Sigmoid colon (tissue), 7 donors: Measurements from ENCODE around the gene SENP8. TPM values are rescaled to one million over a fixed set of nuclear protein-coding genes. Genes with fewer than 3 reads are reported as not detected.

ENCODE experiments used
- DNase-seq: peaks from one replicate; pipeline ENCODE4 v3.0.0-alpha.2; 2019
- H3K27ac ChIP-seq, 4 donors: fragments of 200-600 bp; sonication (generic); one replicate each; pipeline ENCODE4 v1.5.1; 2016 to 2019; ENCODE audit warnings: mild to moderate bottlenecking in 1 of 4
- H3K27me3 ChIP-seq, 3 donors: fragments of 200-600 bp; sonication (generic); one replicate each; pipeline ENCODE4 v1.5.1; 2019; ENCODE audit warnings: mild to moderate bottlenecking in 1 of 3
- H3K36me3 ChIP-seq, 4 donors: fragments of 200-600 bp; sonication (generic); one replicate each; pipeline ENCODE4 v1.5.1; 2016 to 2019
- H3K4me1 ChIP-seq, 4 donors: fragments of 200-600 bp; sonication (generic); one replicate each; pipeline ENCODE4 v1.5.1; 2017 to 2019
- H3K4me3 ChIP-seq, 4 donors: fragments of 200-600 bp; sonication (generic); one replicate each; pipeline ENCODE4 v1.5.1; 2017 to 2019; ENCODE audit warnings: mild to moderate bottlenecking in 2 of 4, moderate library complexity in 1 of 4
- H3K9me3 ChIP-seq, 4 donors: fragments of 200-600 bp in 3 of 4; sonication (generic) in 3 of 4; one replicate each; pipeline versions ENCODE4 v1.5.1 to v1.6.1; 2013 to 2019
- CTCF ChIP-seq, 4 experiments: fragments of 450-650 bp in 3 of 4; fragments of 200-600 bp in 1 of 4; IDR thresholded peaks; one replicate each; pipeline ENCODE4 v1.5.1; 2016 to 2019; ENCODE audit warnings: antibody characterized with exemption in 4 of 4, mild to moderate bottlenecking in 3 of 4, moderate library complexity in 2 of 4
- EP300 ChIP-seq, 4 donors: sonication (generic); formaldehyde crosslinking; IDR thresholded peaks; one replicate each; pipeline ENCODE4 v1.6.1; 2017; ENCODE audit warnings: antibody characterized with exemption in 4 of 4
- POLR2A ChIP-seq, 2 donors: fragments of 450-650 bp; IDR thresholded peaks; one replicate each; pipeline ENCODE4 v1.6.1; 2016; ENCODE audit warnings: antibody characterized with exemption in 2 of 2, mild to moderate bottlenecking in 2 of 2, moderate library complexity in 2 of 2
- POLR2AphosphoS5 ChIP-seq, 4 donors: sonication (generic); formaldehyde crosslinking; IDR thresholded peaks; one replicate each; pipeline ENCODE4 v1.6.1; 2017; ENCODE audit warnings: antibody characterized with exemption in 4 of 4
- WGBS, 2 donors: extraction: QIAGEN DNeasy Blood & Tissue Kit; methylation state at CpG; one replicate each; pipeline ENCODE4 v1.1.7; 2013; 5-methylcytosine and 5-hydroxymethylcytosine counted together
- intact Hi-C: fragments of 100-400 bp; cut with DNase I; formaldehyde crosslinking; loops from one replicate; pipeline ENCODE4 v1.15.1; 2023
- polyA plus RNA-seq, 3 donors: library from polyadenylated mRNA; stranded (reverse); fragments of 200-250 nt; gene quantifications; one replicate each; pipeline ENCODE4 v1.2.3, GENCODE V29; 2013
- total RNA-seq, 4 donors: library from RNA; depleted of rRNA; stranded (reverse); fragments of >200 nt; gene quantifications; one replicate each; pipeline ENCODE4 v1.1.0, GENCODE V29; 2016
- donor health status: healthy with polysubstance abuse.
- donor health status: Bipolar disorder and iron deficiency.
- donor health status: healthy.

SENP8 gene
- total and polyA plus RNA-seq, 7 donors = 1.2 to 4.3 (median 1.9) TPM

- 71 to 92% methylated on average over 4 of the region's 4 CpGs for WGBS, 2 donors
- TF ChIP-seq POLR2AphosphoS5 (IDR thresholded peaks at IDR 0.05) = no peak
- TF ChIP-seq EP300 (IDR thresholded peaks at IDR 0.05) = no peak
- TF ChIP-seq CTCF (IDR thresholded peaks at IDR 0.05) = no peak
- TF ChIP-seq POLR2A (IDR thresholded peaks at IDR 0.05) = no peak
Observed at GRCh38 chr15:72130272-72130671, 12.1 kb downstream of the SENP8 start.

GRCh38 chr15:72131922-72132321 lies 13.7 kb downstream of the SENP8 start:
- Histone ChIP-seq H3K36me3 (no peaks in the 10 kb centered on the region), H3K4me3 (no peak overlapping the region), H3K27ac (no peak overlapping the region), H3K9me3 (no peaks in the 10 kb centered on the region), H3K4me1 (peaks cover 0 to 10% (median 0%) of the 10 kb centered on the region in 4 donors), H3K27me3 (no peaks in the 10 kb centered on the region)
- no peak for TF ChIP-seq POLR2A (IDR thresholded peaks at IDR 0.05)
- no peak for TF ChIP-seq CTCF (IDR thresholded peaks at IDR 0.05)
- no peak for TF ChIP-seq POLR2AphosphoS5 (IDR thresholded peaks at IDR 0.05)
- no peak for TF ChIP-seq EP300 (IDR thresholded peaks at IDR 0.05)
- WGBS, 2 donors = 68 to 75% methylated on average over 3 of the region's 3 CpGs
- intact Hi-C loops = no loop called here
- no peak for DNase-seq

More at GRCh38 chr15:72130272-72130671, 12.1 kb downstream of the SENP8 start:
- no peaks in the 10 kb centered on the region for H3K9me3 ChIP-seq
- no peaks in the 10 kb centered on the region for H3K36me3 ChIP-seq
- intact Hi-C loops = no loop called here
- H3K4me1 ChIP-seq = no peaks in the 10 kb centered on the region
- DNase-seq = no peak
- no peaks in the 10 kb centered on the region for H3K27me3 ChIP-seq
- no peak overlapping the region for H3K27ac ChIP-seq
- H3K4me3 ChIP-seq = no peak overlapping the region

- H3K36me3 ChIP-seq = no peaks in the 10 kb centered on the region
- TF ChIP-seq POLR2AphosphoS5 (IDR thresholded peaks at IDR 0.05) = no peak
- no peak for TF ChIP-seq POLR2A (IDR thresholded peaks at IDR 0.05)
- TF ChIP-seq CTCF (IDR thresholded peaks at IDR 0.05) = no peak
- TF ChIP-seq EP300 (IDR thresholded peaks at IDR 0.05) = no peak
- no peaks in the 10 kb centered on the region for H3K27me3 ChIP-seq
- no peaks in the 10 kb centered on the region for H3K9me3 ChIP-seq
- H3K4me3 ChIP-seq = no peak overlapping the region
- H3K27ac ChIP-seq = no peak overlapping the region
- intact Hi-C loops = no loop called here
- no peak for DNase-seq
- H3K4me1 ChIP-seq = peaks cover 0 to 10% (median 0%) of the 10 kb centered on the region in 4 donors
- 98 to 99% methylated on average over 1 of the region's 1 CpG for WGBS, 2 donors
Observed at GRCh38 chr15:72133211-72133610, 15.0 kb downstream of the SENP8 start.

GRCh38 chr15:72135719-72136118 lies 17.5 kb downstream of the SENP8 start:
- no peak for TF ChIP-seq EP300 (IDR thresholded peaks at IDR 0.05)
- no peak for TF ChIP-seq POLR2A (IDR thresholded peaks at IDR 0.05)
- TF ChIP-seq CTCF (IDR thresholded peaks at IDR 0.05) = no peak
- no peak for TF ChIP-seq POLR2AphosphoS5 (IDR thresholded peaks at IDR 0.05)
- intact Hi-C loops = no loop called here
- H3K4me3 ChIP-seq = no peak overlapping the region
- no peaks in the 10 kb centered on the region for H3K9me3 ChIP-seq
- WGBS, 2 donors = 12 to 51% methylated on average over 2 of the region's 2 CpGs
- H3K27me3 ChIP-seq = no peaks in the 10 kb centered on the region
- no peak for DNase-seq
- no peak overlapping the region for H3K27ac ChIP-seq
- peaks cover 0 to 10% (median 0%) of the 10 kb centered on the region in 4 donors for H3K4me1 ChIP-seq
- H3K36me3 ChIP-seq = no peaks in the 10 kb centered on the region
